Cardiac septum (tissue), 1 donor: ENCODE results near the gene NFILZ. TPM values are rescaled to one million over a fixed set of nuclear protein-coding genes. Genes with fewer than 3 reads are reported as not detected.
"Not testable (repeated sequence)": the region's sequence is repeated elsewhere in the genome, so short reads cannot be mapped to it uniquely, and the experiment has no call there.

Source experiments
- DNase-seq: peaks from one replicate; pipeline ENCODE4 v3.0.0-alpha.2; 2020; ENCODE audit warnings: low spot score
- intact Hi-C: fragments of 100-400 bp; cut with DNase I; formaldehyde crosslinking; loops from one replicate; pipeline ENCODE4 v1.14.0; 2022
- total RNA-seq: library from RNA; stranded (reverse); fragmentation: NEBNext Ultra II Directional; extraction: Animal tissue kit (Norgen Biotek cat#: 25700); gene quantifications from one replicate; pipeline ENCODE4 v1.2.1, GENCODE V29; 2021
- donor health status: DM: no; HTN: no; CAD: no.

Gene NFILZ
- total RNA-seq, 1 donor from 2014 or later: not detected

- no peak for DNase-seq
- intact Hi-C loops: no loop called here
These were observed 19.5 kb upstream of the NFILZ start for GRCh38 chr19:8610936-8611300.

GRCh38 chr19:8611391-8611876, 19.0 kb upstream of the NFILZ start:
- intact Hi-C loops: no loop called here
- DNase-seq: no peak

- intact Hi-C loops: no loop called here
- DNase-seq: no peak
These were observed 18.3 kb upstream of the NFILZ start for GRCh38 chr19:8611877-8612806.

- intact Hi-C loops: no loop called here
- no peak for DNase-seq
These were observed 17.6 kb upstream of the NFILZ start for GRCh38 chr19:8612807-8613171.

- intact Hi-C loops: no loop called here
- DNase-seq: no peak
These were observed 16.0 kb upstream of the NFILZ start for GRCh38 chr19:8614455-8614854.

- intact Hi-C loops: no loop called here
These were observed 15.4 kb upstream of the NFILZ start for GRCh38 chr19:8615024-8615423.

GRCh38 chr19:8615813-8616596, 14.4 kb upstream of the NFILZ start:
- peak; percentile 91 for DNase-seq
- intact Hi-C loops: no loop called here

More at GRCh38 chr19:8615024-8615423, 15.4 kb upstream of the NFILZ start:
- no peak for DNase-seq

GRCh38 chr19:8616861-8617260, 13.6 kb upstream of the NFILZ start:
- intact Hi-C loops: no loop called here
- DNase-seq: no peak

- DNase-seq, intact Hi-C loops: not testable (repeated sequence)
These were observed 13.1 kb upstream of the NFILZ start for GRCh38 chr19:8617325-8617724.

- no peak for DNase-seq
- intact Hi-C loops: no loop called here
These were observed 12.4 kb upstream of the NFILZ start for GRCh38 chr19:8617984-8618383.

- intact Hi-C loops: no loop called here
- DNase-seq: no peak
These were observed 11.7 kb upstream of the NFILZ start for GRCh38 chr19:8618751-8619150.

- intact Hi-C loops, DNase-seq: not testable (repeated sequence)
These were observed 7.5 kb upstream of the NFILZ start for GRCh38 chr19:8622886-8623285.

GRCh38 chr19:8626842-8627241, 3.6 kb upstream of the NFILZ start:
- no peak for DNase-seq
- intact Hi-C loops: no loop called here

GRCh38 chr19:8629184-8629583, 1.2 kb upstream of the NFILZ start:
- DNase-seq: no peak
- intact Hi-C loops: no loop called here

GRCh38 chr19:8630796-8631424, 477 bp downstream of the NFILZ start:
- intact Hi-C loops: no loop called here
- DNase-seq: no peak

- no peak for DNase-seq
- intact Hi-C loops: no loop called here
These were observed 989 bp downstream of the NFILZ start for GRCh38 chr19:8631425-8631819.

GRCh38 chr19:8635422-8635821, 5.0 kb downstream of the NFILZ start:
- intact Hi-C loops: no loop called here

GRCh38 chr19:8637070-8637469, 6.6 kb downstream of the NFILZ start:
- DNase-seq, intact Hi-C loops: not testable (repeated sequence)

More at GRCh38 chr19:8635422-8635821, 5.0 kb downstream of the NFILZ start:
- no peak for DNase-seq

GRCh38 chr19:8638078-8638619, 7.7 kb downstream of the NFILZ start:
- peak; percentile 85 for DNase-seq
- intact Hi-C loops: no loop called here
